H1 (cell line): ENCODE results near the gene HTR3B.

Source experiments
- CHD2 ChIP-seq: IDR thresholded peaks from 2 replicates; pipeline ENCODE4 v1.6.1; 2012; ENCODE audit warnings: low read length, improper control_type of control experiment
- EP300 ChIP-seq, 2 experiments: IDR thresholded peaks; 1 replicate in 1 of 2; 2 replicates in 1 of 2; pipeline ENCODE4 v1.6.1; 2011 to 2012; ENCODE audit warnings: low read depth in 2 of 2, low read length in 2 of 2, mild to moderate bottlenecking in 2 of 2, borderline replicate concordance in 1 of 2, inconsistent platforms in 1 of 2, moderate library complexity in 1 of 2
- GABPA ChIP-seq: IDR thresholded peaks from 2 replicates; pipeline ENCODE4 v1.6.1; 2011; ENCODE audit warnings: mild to moderate bottlenecking, low read length, moderate library complexity, borderline replicate concordance; ENCODE audit not compliant: insufficient read depth
- GTF2F1 ChIP-seq: IDR thresholded peaks from 2 replicates; pipeline ENCODE4 v1.6.1; 2012; ENCODE audit warnings: low read depth, low read length, improper control_type of control experiment, borderline replicate concordance
- HDAC6 ChIP-seq: IDR thresholded peaks from one replicate; pipeline ENCODE4 v1.7.1; 2012; ENCODE audit warnings: low read depth, mild to moderate bottlenecking, inconsistent platforms, low read length, moderate library complexity
- POLR2A ChIP-seq, 2 experiments: IDR thresholded peaks; 1 replicate in 1 of 2; 2 replicates in 1 of 2; pipeline ENCODE4 v1.6.1; 2011; ENCODE audit warnings: low read depth in 2 of 2, low read length in 2 of 2, mild to moderate bottlenecking in 2 of 2; ENCODE audit errors: control extremely low read depth in 1 of 2
- RAD21 ChIP-seq, 2 experiments: IDR thresholded peaks in 1 of 2; conservative IDR thresholded peaks in 1 of 2; 2 replicates each; pipeline ENCODE4 v1.6.1; 2011; ENCODE audit warnings: low read depth in 2 of 2, low read length in 2 of 2, improper control_type of control experiment in 1 of 2, inconsistent platforms in 1 of 2, mild to moderate bottlenecking in 1 of 2, moderate library complexity in 1 of 2
- SUZ12 ChIP-seq: fragments of 200-600 bp; sonication (generic); IDR thresholded peaks from 2 replicates; pipeline ENCODE4 v1.6.1; 2012; ENCODE audit warnings: mild to moderate bottlenecking, inconsistent platforms, low read length, moderate library complexity, mixed read lengths
- TF ChIP-seq, protein P1 (sequence below): IDR thresholded peaks from 2 replicates; pipeline ENCODE4 v1.6.1; 2011; ENCODE audit warnings: low read depth, mild to moderate bottlenecking, low read length; ENCODE audit not compliant: insufficient read depth
- TF ChIP-seq, protein P2 (sequence below), 3 experiments: IDR thresholded peaks; 1 replicate in 2 of 3; 2 replicates in 1 of 3; pipeline versions ENCODE4 v1.5.1 to v1.6.1; 2011; ENCODE audit warnings: low read length in 3 of 3, mild to moderate bottlenecking in 3 of 3, inconsistent platforms in 2 of 3, low read depth in 1 of 3, moderate library complexity in 1 of 3; ENCODE audit not compliant: insufficient read depth in 1 of 3; ENCODE audit errors: control extremely low read depth in 1 of 3
- TF ChIP-seq, protein P3 (sequence below): IDR thresholded peaks from 2 replicates; pipeline ENCODE4 v1.6.1; 2012; ENCODE audit warnings: low read length, inconsistent platforms

DNA sequence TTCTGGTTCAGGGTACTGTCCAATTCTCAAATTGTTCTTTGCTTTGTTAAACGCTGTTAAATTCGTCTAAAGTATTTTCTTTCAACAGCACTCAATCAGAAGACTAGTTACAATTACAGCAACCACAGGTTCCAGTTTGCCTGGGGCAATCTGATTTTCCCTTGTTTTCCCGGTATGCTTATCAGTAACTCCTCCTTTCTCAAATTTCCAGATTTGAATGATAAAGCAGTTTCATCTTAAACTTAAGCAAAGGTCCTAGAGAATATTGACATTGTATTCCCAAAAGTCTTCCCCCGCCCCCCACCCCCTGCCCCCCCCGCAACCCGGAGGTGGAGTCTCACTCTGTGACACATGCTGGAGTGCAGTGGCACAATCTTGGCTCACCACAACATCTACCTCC lies 18.7 kb upstream of the HTR3B start:
- no peak for TF ChIP-seq CHD2
- TF ChIP-seq, protein P1, sequence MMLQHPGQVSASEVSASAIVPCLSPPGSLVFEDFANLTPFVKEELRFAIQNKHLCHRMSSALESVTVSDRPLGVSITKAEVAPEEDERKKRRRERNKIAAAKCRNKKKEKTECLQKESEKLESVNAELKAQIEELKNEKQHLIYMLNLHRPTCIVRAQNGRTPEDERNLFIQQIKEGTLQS: no peak
- TF ChIP-seq HDAC6: no peak
- TF ChIP-seq, protein P2, sequence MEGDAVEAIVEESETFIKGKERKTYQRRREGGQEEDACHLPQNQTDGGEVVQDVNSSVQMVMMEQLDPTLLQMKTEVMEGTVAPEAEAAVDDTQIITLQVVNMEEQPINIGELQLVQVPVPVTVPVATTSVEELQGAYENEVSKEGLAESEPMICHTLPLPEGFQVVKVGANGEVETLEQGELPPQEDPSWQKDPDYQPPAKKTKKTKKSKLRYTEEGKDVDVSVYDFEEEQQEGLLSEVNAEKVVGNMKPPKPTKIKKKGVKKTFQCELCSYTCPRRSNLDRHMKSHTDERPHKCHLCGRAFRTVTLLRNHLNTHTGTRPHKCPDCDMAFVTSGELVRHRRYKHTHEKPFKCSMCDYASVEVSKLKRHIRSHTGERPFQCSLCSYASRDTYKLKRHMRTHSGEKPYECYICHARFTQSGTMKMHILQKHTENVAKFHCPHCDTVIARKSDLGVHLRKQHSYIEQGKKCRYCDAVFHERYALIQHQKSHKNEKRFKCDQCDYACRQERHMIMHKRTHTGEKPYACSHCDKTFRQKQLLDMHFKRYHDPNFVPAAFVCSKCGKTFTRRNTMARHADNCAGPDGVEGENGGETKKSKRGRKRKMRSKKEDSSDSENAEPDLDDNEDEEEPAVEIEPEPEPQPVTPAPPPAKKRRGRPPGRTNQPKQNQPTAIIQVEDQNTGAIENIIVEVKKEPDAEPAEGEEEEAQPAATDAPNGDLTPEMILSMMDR (IDR thresholded peaks at IDR 0.05; ENCODE audit: control extremely low read depth in 1 of 3, insufficient read depth in 1 of 3, low read depth in 1 of 3, low read length in 3 of 3): no peak
- no peak for TF ChIP-seq SUZ12
- TF ChIP-seq GTF2F1: no peak
- TF ChIP-seq POLR2A (IDR thresholded peaks at IDR 0.05; ENCODE audit: control extremely low read depth in 1 of 2, low read depth in 2 of 2, low read length in 2 of 2): no peak
- no peak for TF ChIP-seq RAD21 (IDR thresholded peaks at IDR 0.05 in 1 of 2, conservative IDR thresholded peaks at IDR 0.05 in 1 of 2; ENCODE audit: low read depth in 2 of 2, low read length in 2 of 2)
- TF ChIP-seq GABPA: no peak
- TF ChIP-seq, protein P3, sequence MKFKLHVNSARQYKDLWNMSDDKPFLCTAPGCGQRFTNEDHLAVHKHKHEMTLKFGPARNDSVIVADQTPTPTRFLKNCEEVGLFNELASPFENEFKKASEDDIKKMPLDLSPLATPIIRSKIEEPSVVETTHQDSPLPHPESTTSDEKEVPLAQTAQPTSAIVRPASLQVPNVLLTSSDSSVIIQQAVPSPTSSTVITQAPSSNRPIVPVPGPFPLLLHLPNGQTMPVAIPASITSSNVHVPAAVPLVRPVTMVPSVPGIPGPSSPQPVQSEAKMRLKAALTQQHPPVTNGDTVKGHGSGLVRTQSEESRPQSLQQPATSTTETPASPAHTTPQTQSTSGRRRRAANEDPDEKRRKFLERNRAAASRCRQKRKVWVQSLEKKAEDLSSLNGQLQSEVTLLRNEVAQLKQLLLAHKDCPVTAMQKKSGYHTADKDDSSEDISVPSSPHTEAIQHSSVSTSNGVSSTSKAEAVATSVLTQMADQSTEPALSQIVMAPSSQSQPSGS: no peak
- TF ChIP-seq EP300 (IDR thresholded peaks at IDR 0.05; ENCODE audit: borderline replicate concordance in 1 of 2, low read depth in 2 of 2, low read length in 2 of 2): no peak
